Gastroesophageal sphincter (tissue), 4 donors: ENCODE results near the gene FMNL1. TPM values are rescaled to one million over a fixed set of nuclear protein-coding genes. Genes with fewer than 3 reads are reported as not detected.

Experiments
- ATAC-seq: fragments of 150-250 bp; one replicate; pipeline ENCODE4 v1.9.1; 2016; ENCODE audit warnings: mild to moderate bottlenecking, moderate library complexity
- H3K27ac ChIP-seq, 4 donors: fragments of 200-600 bp; sonication (generic) in 3 of 4; 1 replicate in 3 of 4; 2 replicates in 1 of 4; pipeline ENCODE4 v1.5.1; 2016 to 2019
- H3K27me3 ChIP-seq: fragments of 200-600 bp; sonication (generic); one replicate; pipeline ENCODE4 v1.5.1; 2019
- H3K36me3 ChIP-seq, 2 donors: fragments of 200-600 bp; sonication (generic); one replicate each; pipeline ENCODE4 v1.5.1; 2019; ENCODE audit warnings: control low read depth in 1 of 2
- H3K4me1 ChIP-seq, 3 donors: fragments of 200-600 bp; sonication (generic); 1 replicate in 2 of 3; 2 replicates in 1 of 3; pipeline ENCODE4 v1.5.1; 2016 to 2019; ENCODE audit warnings: control low read depth in 2 of 3
- H3K4me3 ChIP-seq, 2 donors: fragments of 200-600 bp; sonication (generic); one replicate each; pipeline ENCODE4 v1.5.1; 2019; ENCODE audit warnings: mild to moderate bottlenecking in 1 of 2, moderate library complexity in 1 of 2
- H3K9me3 ChIP-seq, 3 donors: fragments of 200-600 bp; sonication (generic); one replicate each; pipeline ENCODE4 v1.5.1; 2017 to 2019; ENCODE audit warnings: control low read depth in 2 of 3
- CTCF ChIP-seq, 4 experiments: fragments of 200-600 bp in 2 of 4; fragments of 450-650 bp in 2 of 4; sonication (generic) in 1 of 4; IDR thresholded peaks; one replicate each; pipeline ENCODE4 v1.5.1; 2017 to 2019; ENCODE audit warnings: antibody characterized with exemption in 4 of 4, mild to moderate bottlenecking in 2 of 4, moderate library complexity in 2 of 4
- EP300 ChIP-seq: sonication (generic); formaldehyde crosslinking; IDR thresholded peaks from one replicate; pipeline ENCODE4 v1.6.1; 2017; ENCODE audit warnings: antibody characterized with exemption, mild to moderate bottlenecking
- POLR2A ChIP-seq, 2 donors: fragments of 450-650 bp; IDR thresholded peaks; one replicate each; pipeline ENCODE4 v1.6.1; 2017; ENCODE audit warnings: antibody characterized with exemption in 2 of 2, mild to moderate bottlenecking in 2 of 2, moderate library complexity in 1 of 2
- POLR2AphosphoS5 ChIP-seq: sonication (generic); formaldehyde crosslinking; IDR thresholded peaks from one replicate; pipeline ENCODE4 v1.6.1; 2017; ENCODE audit warnings: antibody characterized with exemption
- WGBS, 2 donors: methylation state at CpG; one replicate each; pipeline ENCODE4 v1.1.5; 2018; ENCODE audit warnings: low coverage in 1 of 2; 5-methylcytosine and 5-hydroxymethylcytosine counted together
- total RNA-seq, 4 donors: library from RNA; depleted of rRNA; stranded (reverse); fragments of >200 nt; gene quantifications; one replicate each; pipeline ENCODE4 v1.1.0, GENCODE V29; 2016

Gene FMNL1
- total RNA-seq, 4 donors from 2014 or later, result 12.0 to 21.9 (median 14.9) TPM

DNA sequence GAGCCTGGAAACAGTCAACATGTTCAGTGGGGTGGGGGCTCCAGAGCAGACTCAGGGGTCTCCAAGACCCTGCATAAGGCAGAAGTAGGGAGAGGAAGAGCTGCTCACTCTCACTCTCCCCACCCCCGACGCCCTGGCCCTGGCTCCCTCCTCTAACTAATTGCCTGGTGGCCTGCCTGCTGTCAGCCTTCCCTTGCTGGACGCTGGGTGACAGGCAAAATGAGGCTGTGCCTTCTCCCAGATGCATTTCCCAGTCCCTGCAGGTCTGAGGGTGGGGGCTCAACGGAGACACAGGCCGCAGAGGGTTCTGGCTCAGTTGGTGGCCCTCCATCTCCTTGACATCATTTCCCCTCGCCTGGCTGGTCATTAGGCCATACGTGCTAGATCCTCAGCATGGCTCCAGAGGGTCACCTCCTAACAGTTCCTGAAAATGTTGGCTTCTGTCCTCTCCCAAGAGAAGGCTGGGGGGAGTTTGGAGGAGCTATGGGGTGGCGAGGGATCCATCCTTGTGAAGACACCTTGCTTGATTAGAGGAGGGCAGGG lies 1.4 kb downstream of the FMNL1 start:
- peak overlapping the region in 3 of 4 donors; percentile 73 to 83 (median 78) for H3K27ac ChIP-seq

GRCh38 chr17:45223539-45224528 lies 2.1 kb downstream of the FMNL1 start:
- WGBS, 2 donors, result 60% methylated on average over 1 of the region's 12 CpGs; no CpG with 5 or more reads in 1 of the 2 donors
- Histone ChIP-seq H3K9me3 (no peaks in the 10 kb centered on the region), H3K4me3 (peak overlapping the region in 1 of 2 donors; percentile 69), H3K27ac (peak overlapping the region in 3 of 4 donors; percentile 19 to 86 (median 83)), H3K27me3 (peaks cover 43% of the 10 kb centered on the region), H3K4me1 (peaks cover 0 to 57% (median 21%) of the 10 kb centered on the region in 3 donors), H3K36me3 (no peaks in the 10 kb centered on the region)
- TF ChIP-seq POLR2AphosphoS5 (no peak), CTCF (IDR thresholded peaks at IDR 0.05) (no peak), EP300 (no peak), POLR2A (IDR thresholded peaks at IDR 0.05) (no peak)
- ATAC-seq, result no peak

More for the DNA sequence above, 1.4 kb downstream of the FMNL1 start:
- Histone ChIP-seq H3K36me3 (no peaks in the 10 kb centered on the region), H3K4me1 (peaks cover 0 to 53% (median 13%) of the 10 kb centered on the region in 3 donors), H3K27me3 (peaks cover 43% of the 10 kb centered on the region), H3K9me3 (no peaks in the 10 kb centered on the region), H3K4me3 (peak overlapping the region in 1 of 2 donors; percentile 69)
- no CpG with 5 or more reads among the region's 8 CpGs for WGBS, 2 donors
- ATAC-seq, result no peak
- TF ChIP-seq EP300 (no peak), POLR2A (IDR thresholded peaks at IDR 0.05) (no peak), POLR2AphosphoS5 (no peak), CTCF (IDR thresholded peaks at IDR 0.05) (no peak)

DNA sequence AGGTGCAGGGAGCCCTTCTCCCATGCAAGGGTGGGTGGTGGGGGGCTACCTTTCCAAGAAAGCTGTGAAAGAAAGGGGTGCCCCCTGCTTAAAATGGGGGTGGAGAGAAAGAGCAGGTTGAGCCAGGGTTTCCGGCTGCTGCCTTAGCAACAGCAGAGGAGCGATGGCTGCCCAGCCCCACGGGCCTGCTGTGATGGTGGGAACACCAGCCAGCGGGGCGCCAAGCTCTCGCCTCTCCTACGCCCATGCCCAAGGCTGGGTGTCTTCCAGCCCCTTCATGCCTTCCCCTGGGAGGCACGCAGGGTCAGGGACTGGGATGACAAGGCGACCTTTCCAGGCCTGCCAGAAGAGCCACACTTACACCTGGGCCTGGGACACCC lies 3.0 kb downstream of the FMNL1 start:
- H3K4me1 ChIP-seq, result peaks cover 0 to 59% (median 23%) of the 10 kb centered on the region in 3 donors
- H3K27ac ChIP-seq, result peak overlapping the region in 3 of 4 donors; percentile 76 to 86 (median 83)
- no CpG with 5 or more reads among the region's 9 CpGs for whole genome bisulfite sequencing, 2 donors
- peak overlapping the region in 1 of 2 donors; percentile 69 for H3K4me3 ChIP-seq
- peaks cover 43% of the 10 kb centered on the region for H3K27me3 ChIP-seq
- H3K9me3 ChIP-seq, result no peaks in the 10 kb centered on the region
- no peak for ATAC-seq
- TF ChIP-seq POLR2AphosphoS5 (no peak), EP300 (no peak), POLR2A (IDR thresholded peaks at IDR 0.05) (no peak), CTCF (IDR thresholded peaks at IDR 0.05) (no peak)
- no peaks in the 10 kb centered on the region for H3K36me3 ChIP-seq

GRCh38 chr17:45225051-45225700 lies 3.5 kb downstream of the FMNL1 start:
- no peaks in the 10 kb centered on the region for H3K9me3 ChIP-seq
- peaks cover 43% of the 10 kb centered on the region for H3K27me3 ChIP-seq
- peak overlapping the region in 1 of 2 donors; percentile 69 for H3K4me3 ChIP-seq
- no peak for ATAC-seq
- H3K27ac ChIP-seq, result peak overlapping the region in 3 of 4 donors; percentile 76 to 86 (median 83)
- H3K36me3 ChIP-seq, result no peaks in the 10 kb centered on the region
- WGBS, 2 donors, result 100% methylated on average over 1 of the region's 7 CpGs; no CpG with 5 or more reads in 1 of the 2 donors
- peaks cover 0 to 64% (median 28%) of the 10 kb centered on the region in 3 donors for H3K4me1 ChIP-seq
- no peak for TF ChIP-seq EP300

DNA sequence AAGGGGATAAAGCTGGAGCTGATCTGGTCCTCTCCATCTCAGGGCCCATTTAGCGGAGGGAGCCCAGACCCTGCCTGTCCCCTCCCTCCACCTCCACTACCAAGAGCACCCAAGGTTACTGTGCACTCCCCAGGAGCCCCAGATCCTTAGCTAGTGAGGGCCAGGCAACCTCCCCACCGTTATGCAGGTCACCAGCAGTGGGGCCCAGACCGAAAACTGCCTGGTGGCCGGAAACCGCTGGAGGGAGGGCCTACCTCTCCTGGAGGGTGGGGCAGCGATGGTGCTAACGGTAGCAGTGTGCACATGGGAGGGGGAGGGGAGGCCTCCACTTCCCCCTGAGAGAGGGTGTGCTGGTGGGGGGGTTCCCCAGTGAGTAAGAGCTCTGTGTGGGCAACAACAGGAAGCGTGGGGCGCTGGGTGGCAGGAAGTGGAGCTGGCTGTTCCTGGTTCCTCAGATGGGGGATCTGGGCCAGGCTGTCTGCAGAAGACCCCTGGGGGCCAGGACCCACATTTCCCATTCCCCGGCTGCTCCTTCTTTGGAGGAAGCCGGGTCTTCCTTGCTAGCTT lies 4.4 kb downstream of the FMNL1 start:
- Histone ChIP-seq H3K36me3 (no peaks in the 10 kb centered on the region), H3K4me1 (peaks cover 0 to 66% (median 35%) of the 10 kb centered on the region in 3 donors), H3K4me3 (peak overlapping the region in 1 of 2 donors; percentile 69), H3K27me3 (peaks cover 41% of the 10 kb centered on the region), H3K9me3 (no peaks in the 10 kb centered on the region), H3K27ac (peak overlapping the region in 3 of 4 donors; percentile 76 to 86 (median 83))
- TF ChIP-seq CTCF (IDR thresholded peaks at IDR 0.05) (no peak), POLR2AphosphoS5 (no peak), POLR2A (IDR thresholded peaks at IDR 0.05) (no peak)
- ATAC-seq, result no peak
- no CpG with 5 or more reads among the region's 11 CpGs for WGBS, 2 donors
